GM20000 (cell line): ENCODE data around the gene CCDC57.

ENCODE experiments used
- DNase-seq: peaks from one replicate; pipeline ENCODE4 v3.0.0; 2012; ENCODE audit warnings: low spot score
- TF ChIP-seq, protein P1 (sequence below): IDR thresholded peaks from 2 replicates; pipeline ENCODE4 v1.5.1; 2012; ENCODE audit warnings: mild to moderate bottlenecking, control low read depth; ENCODE audit errors: extremely low read depth, missing control alignments

The CCDC57 gene

DNA sequence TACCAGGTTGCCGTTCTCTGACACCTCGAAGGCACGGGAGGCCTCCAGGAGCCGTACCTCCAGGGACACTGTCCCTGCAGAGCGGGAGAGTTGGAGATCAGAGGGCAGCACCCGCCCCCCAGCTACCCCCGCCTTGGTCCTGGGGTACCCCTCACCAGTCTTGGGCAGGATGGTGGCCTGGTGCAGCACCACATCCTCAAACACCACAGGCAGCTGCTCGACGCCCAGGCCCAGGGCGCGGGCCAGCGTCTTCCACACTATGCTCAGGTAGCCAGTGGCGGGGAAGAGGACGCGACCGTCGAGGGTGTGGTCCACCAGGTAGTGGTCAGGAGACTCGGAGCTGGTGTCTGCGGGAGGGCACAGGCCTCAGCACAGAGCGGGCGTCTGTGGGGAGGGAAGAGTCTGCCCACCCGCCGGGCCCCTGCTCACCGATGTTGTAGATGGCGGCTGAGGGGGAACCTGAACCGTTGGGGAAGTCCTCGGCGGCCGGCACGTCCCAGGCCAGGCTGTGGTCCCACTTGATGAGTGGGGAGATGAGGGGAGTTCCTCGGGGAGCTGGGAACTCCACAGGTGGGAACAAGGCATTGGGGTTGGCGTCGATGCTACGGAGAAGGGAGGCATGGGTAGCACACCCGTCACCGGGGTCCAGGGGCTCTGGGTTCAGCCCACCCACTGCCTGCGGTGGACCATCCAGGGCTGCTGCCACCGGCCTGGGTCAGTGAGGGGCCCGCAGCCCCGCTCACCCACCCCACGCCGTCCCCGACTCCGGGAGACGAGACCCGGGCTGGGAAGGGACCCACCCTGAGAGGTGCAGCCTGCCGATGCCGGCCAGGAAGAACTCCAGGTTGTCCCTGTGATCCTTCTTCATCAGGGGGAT lies 124.4 kb downstream of the CCDC57 start:
- TF ChIP-seq, protein P1, sequence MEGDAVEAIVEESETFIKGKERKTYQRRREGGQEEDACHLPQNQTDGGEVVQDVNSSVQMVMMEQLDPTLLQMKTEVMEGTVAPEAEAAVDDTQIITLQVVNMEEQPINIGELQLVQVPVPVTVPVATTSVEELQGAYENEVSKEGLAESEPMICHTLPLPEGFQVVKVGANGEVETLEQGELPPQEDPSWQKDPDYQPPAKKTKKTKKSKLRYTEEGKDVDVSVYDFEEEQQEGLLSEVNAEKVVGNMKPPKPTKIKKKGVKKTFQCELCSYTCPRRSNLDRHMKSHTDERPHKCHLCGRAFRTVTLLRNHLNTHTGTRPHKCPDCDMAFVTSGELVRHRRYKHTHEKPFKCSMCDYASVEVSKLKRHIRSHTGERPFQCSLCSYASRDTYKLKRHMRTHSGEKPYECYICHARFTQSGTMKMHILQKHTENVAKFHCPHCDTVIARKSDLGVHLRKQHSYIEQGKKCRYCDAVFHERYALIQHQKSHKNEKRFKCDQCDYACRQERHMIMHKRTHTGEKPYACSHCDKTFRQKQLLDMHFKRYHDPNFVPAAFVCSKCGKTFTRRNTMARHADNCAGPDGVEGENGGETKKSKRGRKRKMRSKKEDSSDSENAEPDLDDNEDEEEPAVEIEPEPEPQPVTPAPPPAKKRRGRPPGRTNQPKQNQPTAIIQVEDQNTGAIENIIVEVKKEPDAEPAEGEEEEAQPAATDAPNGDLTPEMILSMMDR = no peak

GRCh38 chr17:82086941-82087906 lies 125.4 kb downstream of the CCDC57 start:
- no peak for DNase-seq
- TF ChIP-seq, protein P1 = no peak

More for the DNA sequence above, 124.4 kb downstream of the CCDC57 start:
- DNase-seq = no peak

GRCh38 chr17:82085931-82086764 lies 126.5 kb downstream of the CCDC57 start:
- TF ChIP-seq, protein P1 = no peak
- DNase-seq = no peak

DNA sequence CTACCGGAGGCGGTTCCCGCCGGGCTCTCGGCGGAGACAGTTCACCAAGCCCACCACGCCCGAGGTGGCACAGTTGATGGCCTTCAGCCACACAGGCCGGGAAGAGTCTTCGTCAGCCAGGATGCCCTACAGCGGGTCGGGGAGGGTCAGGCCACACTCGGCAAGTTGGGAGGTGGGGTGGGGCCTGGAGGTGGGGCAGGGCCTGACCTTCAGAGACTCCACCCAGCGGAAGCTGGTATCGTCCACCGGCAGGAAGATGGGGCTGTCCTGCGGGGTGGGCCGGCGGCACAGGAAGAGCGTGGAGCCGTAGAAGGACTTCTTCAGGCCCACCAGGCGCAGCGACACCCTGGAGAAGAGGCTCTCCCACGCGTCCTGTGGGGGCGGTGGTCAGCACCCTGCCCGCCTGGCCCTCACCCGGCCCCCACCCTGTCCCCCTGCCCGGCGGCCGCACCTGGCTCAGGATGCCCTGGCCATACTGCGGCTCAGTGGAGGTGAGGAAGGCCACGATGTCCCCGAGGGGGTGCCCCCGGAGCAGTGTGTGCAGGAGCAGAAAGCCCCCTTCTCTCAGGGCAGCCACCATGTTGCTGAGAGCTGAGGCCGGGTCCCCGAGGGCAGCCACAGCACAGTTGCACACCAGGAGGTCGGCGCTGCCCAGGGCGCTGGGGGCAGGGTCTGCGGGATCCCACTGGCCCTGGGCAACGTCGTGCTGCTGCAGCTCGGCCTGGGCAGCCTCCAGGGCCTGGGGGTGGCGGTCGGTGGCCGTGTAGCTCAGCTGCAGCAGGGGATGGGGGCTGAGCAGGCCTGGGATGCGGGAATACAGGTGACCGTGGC lies 127.4 kb downstream of the CCDC57 start:
- no peak for DNase-seq
- TF ChIP-seq, protein P1 = no peak

DNA sequence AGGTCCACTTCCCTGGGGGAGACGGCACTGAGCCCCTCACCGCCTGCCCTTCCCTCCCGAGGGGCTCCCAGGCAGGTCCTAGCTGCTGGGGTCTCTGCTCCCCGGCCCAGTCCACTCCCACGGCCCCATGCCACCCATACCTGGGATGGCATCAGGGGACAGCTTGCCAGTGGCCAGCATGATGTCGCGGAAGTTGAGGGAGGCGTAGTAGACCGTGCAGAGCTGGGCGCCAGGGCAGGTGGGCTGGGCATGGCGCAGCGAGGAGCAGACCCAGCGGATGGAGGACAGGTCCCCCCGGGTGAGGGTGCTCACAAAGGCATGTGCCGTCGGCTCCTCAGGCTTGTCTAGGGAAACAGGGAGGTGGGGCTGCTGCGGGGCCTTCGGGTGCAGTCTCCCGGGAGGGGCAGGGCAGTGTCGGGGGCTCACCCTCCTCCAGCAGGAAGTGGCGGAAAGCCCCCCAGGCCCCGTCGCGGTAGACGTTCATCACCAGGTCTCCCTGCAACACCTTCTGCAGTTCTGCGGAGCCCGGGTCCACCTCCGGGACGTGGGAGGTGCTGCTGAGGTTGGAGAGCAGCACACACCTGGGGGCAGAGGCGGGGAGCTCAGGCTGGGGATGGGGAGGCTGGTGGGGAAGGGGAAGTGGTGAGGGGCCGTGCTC lies 128.1 kb downstream of the CCDC57 start:
- TF ChIP-seq, protein P1 = no peak
- DNase-seq = no peak
